ENCODE results near the gene IL33. TPM values are rescaled to one million over a fixed set of nuclear protein-coding genes. Genes with fewer than 3 reads are reported as not detected.

Gene IL33
- total and polyA plus RNA-seq, 2 of the 4 experiments (the other 2 are of a cell fraction) = not detected

DNA sequence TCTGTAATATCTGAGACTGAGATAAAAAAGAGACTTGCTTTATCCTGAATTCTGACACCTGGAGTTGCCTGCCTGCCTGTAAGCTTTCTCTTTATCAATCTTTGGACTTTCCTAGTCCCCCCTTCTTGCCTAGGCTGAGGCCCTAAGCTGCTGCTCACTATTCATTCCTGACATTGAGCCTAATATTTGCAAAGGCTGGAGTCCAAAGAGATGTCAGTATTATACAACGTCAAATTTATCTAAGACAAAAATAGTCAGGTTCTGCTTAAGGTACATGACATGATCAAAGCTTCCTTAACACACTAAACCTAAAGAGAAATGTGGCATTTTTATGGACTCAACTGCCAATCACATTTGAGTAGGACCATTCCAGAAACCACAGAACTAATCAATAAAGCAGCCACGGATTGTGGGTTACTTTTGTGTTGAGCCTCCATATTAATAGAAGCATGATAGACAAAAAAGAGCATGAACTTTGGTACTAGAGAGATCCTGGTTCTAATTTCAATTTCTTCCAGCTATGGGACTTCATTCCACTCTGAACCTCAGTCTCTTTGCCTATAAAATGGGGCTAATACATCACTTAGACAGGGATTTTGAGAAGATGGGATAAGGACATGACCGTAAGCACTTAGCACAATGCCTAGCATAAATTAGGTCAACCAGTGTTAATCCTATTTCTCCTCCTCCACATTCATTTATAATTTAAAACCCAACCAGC is 56.1 kb downstream of the IL33 start:
- Histone ChIP-seq H3K23ac (ENCODE audit: low read depth, low read length) (no peak overlapping the region), H3K9me1 (ENCODE audit: insufficient read depth, low read length) (no peaks in the 10 kb centered on the region), H2AK5ac (ENCODE audit: low read depth, low read length) (no peak overlapping the region), H3K4ac (ENCODE audit: low read depth, low read length) (no peak overlapping the region), H3K79me1 (ENCODE audit: low read depth in 1 of 2, low read length in 2 of 2) (no peaks in the 10 kb centered on the region), H3K27me3 (ENCODE audit: control insufficient read depth, insufficient read depth, low read length) (peaks cover 18% of the 10 kb centered on the region), H2BK5ac (ENCODE audit: low read depth, low read length, poor library complexity, severe bottlenecking) (no peak overlapping the region), H2AFZ (replicated peaks; ENCODE audit: low read length, poor library complexity) (no peak overlapping the region), H3K18ac (ENCODE audit: low read depth, low read length) (peak overlapping the region; percentile 30; the same call in 1 of the 2 replicates), H3K9me3 (ENCODE audit: control insufficient read depth, insufficient read depth, low read length) (no peaks in the 10 kb centered on the region), H3K56ac (ENCODE audit: extremely low read depth, insufficient read depth, low read length) (no peak overlapping the region), H2BK15ac (ENCODE audit: low read depth, low read length) (no peak overlapping the region), H4K91ac (ENCODE audit: insufficient read depth, low read depth, low read length) (no peak overlapping the region), H2BK20ac (ENCODE audit: low read depth, low read length) (no peak overlapping the region), H3K27ac (ENCODE audit: insufficient read depth, low read length) (no peak overlapping the region), H2AK9ac (replicated peaks; ENCODE audit: low read depth, low read length, poor library complexity) (no peak overlapping the region), H3K4me3 (ENCODE audit: insufficient read depth, low read depth, low read length) (no peak overlapping the region), H4K5ac (ENCODE audit: low read depth, low read length) (no peak overlapping the region), H4K8ac (ENCODE audit: low read depth in 2 of 2, low read length in 2 of 2) (no peak overlapping the region), H3K14ac (replicated peaks; ENCODE audit: low read depth, low read length) (no peak overlapping the region), H4K20me1 (ENCODE audit: insufficient read depth, low read length) (no peaks in the 10 kb centered on the region), H3K4me1 (ENCODE audit: control insufficient read depth, insufficient read depth, low read length) (peaks cover 4% of the 10 kb centered on the region; the same call in 1 of the 2 replicates), H3K4me2 (ENCODE audit: low read depth, low read length) (peak overlapping the region; percentile 59; the same call in 1 of the 2 replicates), H3K9ac (ENCODE audit: low read depth, low read length) (no peak overlapping the region), H3K36me3 (ENCODE audit: control insufficient read depth, insufficient read depth, low read length) (no peaks in the 10 kb centered on the region), H2BK120ac (ENCODE audit: low read depth, low read length) (no peak overlapping the region)
- no TSS peak for BruUV-seq (replicated peaks)
- POLR2A ChIA-PET (ENCODE audit: unreplicated experiment) = no interaction called here
- CTCF ChIA-PET = interaction anchor here (0.6 kb wide), 1 partner anchor 20 kb away, joined by 3 read pairs; no protein-coding TSS in a partner anchor
- ATAC-seq (ENCODE audit: low read depth) (no peak), DNase-seq (no peak)
- WGBS, 2 experiments (ENCODE audit: extremely low coverage in 2 of 2, insufficient read length in 1 of 2) = no CpG with 5 or more reads among the region's 3 CpGs
- dilution Hi-C loops (cut with HindIII; ENCODE audit: low sequenced_read_pairs, unreplicated experiment) (no loop called here), intact Hi-C loops (cut with micrococcal nuclease) (loop anchor here (1.0 kb wide), 1 partner anchor 216 kb away; no protein-coding TSS in a partner anchor), in situ Hi-C loops (cut with MboI; ENCODE audit: low sequenced_read_pairs) (no loop called here)
- TF ChIP-seq ELK1 (IDR thresholded peaks at IDR 0.05; ENCODE audit: borderline replicate concordance, low read depth, low read length) (no peak), NFE2L2 (IDR thresholded peaks at IDR 0.05; ENCODE audit: low read depth, low read length) (no peak), MXI1 (IDR thresholded peaks at IDR 0.05; ENCODE audit: borderline replicate concordance, low read depth, low read length) (no peak), CEBPB (IDR thresholded peaks at IDR 0.05; ENCODE audit: low read depth, low read length) (no peak), SMC3 (IDR thresholded peaks at IDR 0.05; ENCODE audit: low read depth, low read length) (no peak), RAD21 (IDR thresholded peaks at IDR 0.05; ENCODE audit: low read length) (no peak), RFX5 (IDR thresholded peaks at IDR 0.05; ENCODE audit: low read depth, low read length) (no peak), RCOR1 (IDR thresholded peaks at IDR 0.05; ENCODE audit: insufficient replicate concordance, low read length) (no peak), FOS (IDR thresholded peaks at IDR 0.05; ENCODE audit: low read depth, low read length) (no peak), MAFK (IDR thresholded peaks at IDR 0.05; ENCODE audit: low read depth, low read length) (no peak), CHD1 (IDR thresholded peaks at IDR 0.05; ENCODE audit: low read depth, low read length) (no peak), BHLHE40 (IDR thresholded peaks at IDR 0.05; ENCODE audit: low read depth, low read length) (no peak), MAZ (IDR thresholded peaks at IDR 0.05; ENCODE audit: borderline replicate concordance, low read depth, low read length) (no peak), POLR2A (IDR thresholded peaks at IDR 0.05; ENCODE audit: low read depth, low read length) (no peak)
- TF ChIP-seq, protein P1, sequence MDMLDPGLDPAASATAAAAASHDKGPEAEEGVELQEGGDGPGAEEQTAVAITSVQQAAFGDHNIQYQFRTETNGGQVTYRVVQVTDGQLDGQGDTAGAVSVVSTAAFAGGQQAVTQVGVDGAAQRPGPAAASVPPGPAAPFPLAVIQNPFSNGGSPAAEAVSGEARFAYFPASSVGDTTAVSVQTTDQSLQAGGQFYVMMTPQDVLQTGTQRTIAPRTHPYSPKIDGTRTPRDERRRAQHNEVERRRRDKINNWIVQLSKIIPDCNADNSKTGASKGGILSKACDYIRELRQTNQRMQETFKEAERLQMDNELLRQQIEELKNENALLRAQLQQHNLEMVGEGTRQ (IDR thresholded peaks at IDR 0.05; ENCODE audit: low read depth, low read length) = no peak

Measured in IMR-90 (cell line).